HepG2 (cell line): ENCODE data around the gene REST. TPM values are rescaled to one million over a fixed set of nuclear protein-coding genes. Genes with fewer than 3 reads are reported as not detected.

Experiments
- CHCHD3 ChIP-seq: sonication (generic); formaldehyde crosslinking; IDR thresholded peaks from 2 replicates; pipeline ENCODE4 v1.8.0; 2022; ENCODE audit warnings: mild to moderate bottlenecking, missing genetic modification reagents, moderate library complexity
- ELF4 ChIP-seq: sonication (generic); formaldehyde crosslinking; IDR thresholded peaks from 2 replicates; pipeline ENCODE4 v1.5.0; 2020; ENCODE audit warnings: missing genetic modification reagents, mild to moderate bottlenecking, moderate library complexity, borderline replicate concordance
- HNRNPLL ChIP-seq: fragments of 200-400 bp; formaldehyde crosslinking; IDR thresholded peaks from 2 replicates; pipeline ENCODE4 v1.6.1; 2017; ENCODE audit warnings: mild to moderate bottlenecking, low read depth, low read length; ENCODE audit not compliant: poor library complexity, severe bottlenecking
- HNRNPUL1 ChIP-seq: fragments of 200-400 bp; formaldehyde crosslinking; IDR thresholded peaks from 2 replicates; pipeline ENCODE4 v1.6.1; 2017; ENCODE audit warnings: low read depth, mild to moderate bottlenecking, low read length, moderate library complexity
- MEF2D ChIP-seq: sonication (generic); formaldehyde crosslinking; IDR thresholded peaks from 2 replicates; pipeline ENCODE4 v1.5.1; 2020; ENCODE audit warnings: mild to moderate bottlenecking, missing genetic modification reagents
- MEIS2 ChIP-seq: sonication (generic); formaldehyde crosslinking; IDR thresholded peaks from 2 replicates; pipeline ENCODE4 v1.9.0; 2021; ENCODE audit warnings: mild to moderate bottlenecking, missing genetic modification reagents
- NFE2L1 ChIP-seq: sonication (generic); formaldehyde crosslinking; IDR thresholded peaks from 2 replicates; pipeline ENCODE4 v1.4.0; 2020; ENCODE audit warnings: missing genetic modification reagents, mild to moderate bottlenecking, borderline replicate concordance
- NPAS2 ChIP-seq: sonication (generic); formaldehyde crosslinking; IDR thresholded peaks from 2 replicates; pipeline ENCODE4 v1.8.0; 2022; ENCODE audit warnings: mild to moderate bottlenecking, missing genetic modification reagents, borderline replicate concordance
- POLR2A ChIP-seq, 2 experiments: IDR thresholded peaks; 2 replicates each; pipeline ENCODE4 v1.6.1; 2011; ENCODE audit warnings: low read depth in 2 of 2, low read length in 2 of 2, mild to moderate bottlenecking in 1 of 2, moderate library complexity in 1 of 2; ENCODE audit not compliant: insufficient read depth in 1 of 2
- RBM22 ChIP-seq: fragments of 200-400 bp; formaldehyde crosslinking; optimal IDR thresholded peaks from 2 replicates; pipeline ENCODE3; 2017; ENCODE audit warnings: mild to moderate bottlenecking, low read length, moderate library complexity
- THAP9 ChIP-seq: sonication (generic); formaldehyde crosslinking; IDR thresholded peaks from 2 replicates; pipeline ENCODE4; 2020; ENCODE audit warnings: missing genetic modification reagents, mild to moderate bottlenecking, borderline replicate concordance
- ZBTB40 ChIP-seq, 2 experiments: fragments of 450-650 bp in 1 of 2; sonication (generic) in 1 of 2; formaldehyde crosslinking in 1 of 2; IDR thresholded peaks; 2 replicates each; pipeline versions ENCODE4 v1.6.1 to v1.8.0; 2016 to 2022; ENCODE audit warnings: antibody characterized with exemption in 1 of 2, mild to moderate bottlenecking in 1 of 2, missing genetic modification reagents in 1 of 2
- ZNF280B ChIP-seq: sonication (generic); formaldehyde crosslinking; IDR thresholded peaks from 2 replicates; pipeline ENCODE4 v1.5.0; 2020; ENCODE audit warnings: missing genetic modification reagents, mild to moderate bottlenecking, borderline replicate concordance
- ZNF619 ChIP-seq: sonication (generic); formaldehyde crosslinking; IDR thresholded peaks from 2 replicates; pipeline ENCODE4 v1.4.0; 2020; ENCODE audit warnings: mild to moderate bottlenecking, missing genetic modification reagents
- ZNF761 ChIP-seq: sonication (generic); formaldehyde crosslinking; conservative IDR thresholded peaks from 2 replicates; pipeline ENCODE4 v1.4.0; 2020; ENCODE audit warnings: mild to moderate bottlenecking, missing genetic modification reagents
- ZNF790 ChIP-seq: sonication (generic); formaldehyde crosslinking; IDR thresholded peaks from 2 replicates; pipeline ENCODE4 v1.8.0; 2022; ENCODE audit warnings: missing genetic modification reagents, mild to moderate bottlenecking, borderline replicate concordance
- polyA plus RNA-seq, 8 experiments: library from polyadenylated mRNA; depleted of rRNA in 3 of 8; stranded (reverse) in 7 of 8; unstranded in 1 of 8; fragments of >200 nt; fragmentation: Illumina TruSeq in 4 of 8; extraction: Trizol in 4 of 8; gene quantifications; 2 replicates each; pipeline versions ENCODE4 v1.2.1 to v1.2.3, GENCODE V29; 2011 to 2016; ENCODE audit warnings: low read depth in 4 of 8, missing spikeins in 1 of 8, mixed read lengths in 1 of 8; ENCODE audit not compliant: insufficient read depth in 1 of 8
- total RNA-seq, 5 experiments: library from RNA; depleted of rRNA; stranded (reverse); fragments of >200 nt; fragmentation: Illumina TruSeq; extraction: Trizol; gene quantifications; 2 replicates each; pipeline ENCODE4 v1.2.3, GENCODE V29; 2016; ENCODE audit warnings: low read depth in 1 of 5

REST gene
- total and polyA plus RNA-seq, 2 of the 13 experiments (the other 11 are each of a cell fraction or from before 2014, with no cell fraction given): 12.7 to 22.4 TPM

GRCh38 chr4:56978750-56979303 lies 71.1 kb downstream of the REST start, which contains the start of gene POLR2B (continued):
- TF ChIP-seq THAP9 (CRISPR knock-in tag) (no peak), NPAS2 (CRISPR knock-in tag) (no peak), HNRNPLL (peak; percentile 95), MEIS2 (CRISPR knock-in tag) (no peak; the same call in 1 of the 2 replicates), ZNF761 (CRISPR knock-in tag) (no peak), NFE2L1 (CRISPR knock-in tag) (no peak), RBM22 (no peak), ZNF280B (CRISPR knock-in tag) (no peak), CHCHD3 (CRISPR knock-in tag) (no peak), ZBTB40 (IDR thresholded peaks at IDR 0.05) (no peak), ZBTB40 (CRISPR knock-in tag; IDR thresholded peaks at IDR 0.05) (no peak; the same call in 1 of the 2 replicates), ELF4 (no peak), HNRNPUL1 (no peak), ZNF619 (CRISPR knock-in tag) (no peak), POLR2A (IDR thresholded peaks at IDR 0.05; ENCODE audit: insufficient read depth in 1 of 2, low read depth in 2 of 2, low read length in 2 of 2) (peak; percentile 84 to 92; a peak in 3 of 4 replicates), ZNF790 (CRISPR knock-in tag) (0 out of 2 replicates have a peak, but pooled peaks have one; percentile 27), MEF2D (no peak)
